ENCODE measurements around the gene SYCE1.

DNA sequence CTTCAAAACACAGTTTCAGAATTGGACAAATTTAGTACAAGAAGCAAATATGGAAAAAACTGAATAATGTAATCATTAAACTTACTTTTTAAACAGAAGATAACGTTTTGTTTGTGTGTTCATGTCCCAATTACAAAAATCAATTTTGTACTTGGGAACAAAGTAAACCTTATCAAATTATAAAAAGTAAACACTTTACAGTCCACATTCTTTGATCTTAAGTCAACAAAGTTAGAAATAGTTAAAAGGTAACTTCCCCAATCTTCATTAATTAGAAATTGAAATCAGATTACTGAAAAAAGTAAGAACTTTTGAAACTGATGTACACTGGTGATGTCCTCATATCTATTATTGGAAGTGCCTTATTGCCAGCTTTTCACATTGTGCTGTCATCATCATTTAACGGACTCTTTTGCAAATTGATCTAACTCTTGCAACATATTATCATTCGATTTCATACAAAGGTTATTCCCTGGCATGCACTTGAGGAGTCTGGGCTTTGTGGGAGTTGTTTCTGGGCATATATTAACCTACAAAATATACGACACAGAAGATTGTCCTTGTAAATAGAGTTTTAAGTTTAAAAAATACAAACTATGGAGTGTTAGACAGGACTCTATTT lies 53.4 kb downstream of the SYCE1 start:
- no peak for TF ChIP-seq CTCF (conservative IDR thresholded peaks at IDR 0.05 in 1 of 2, IDR thresholded peaks at IDR 0.05 in 1 of 2; ENCODE audit: extremely low read depth in 1 of 2, insufficient read depth in 1 of 2, low read depth in 1 of 2, low read length in 2 of 2)
- TF ChIP-seq EZH2 (IDR thresholded peaks at IDR 0.05; ENCODE audit: borderline replicate concordance, low read length), result no peak

Measured in mammary epithelial cell (primary cell).